Activated CD4-positive, alpha-beta T cell treated with anti-CD3 and anti-CD28 coated beads, Interleukin-2, amount 50 U/mL, for 16 hours (primary cell): ENCODE measurements around the gene PDLIM7.

Source experiments
- DNase-seq: peaks from one replicate; pipeline ENCODE4 v3.0.0-alpha.2; 2020

The PDLIM7 gene

DNA sequence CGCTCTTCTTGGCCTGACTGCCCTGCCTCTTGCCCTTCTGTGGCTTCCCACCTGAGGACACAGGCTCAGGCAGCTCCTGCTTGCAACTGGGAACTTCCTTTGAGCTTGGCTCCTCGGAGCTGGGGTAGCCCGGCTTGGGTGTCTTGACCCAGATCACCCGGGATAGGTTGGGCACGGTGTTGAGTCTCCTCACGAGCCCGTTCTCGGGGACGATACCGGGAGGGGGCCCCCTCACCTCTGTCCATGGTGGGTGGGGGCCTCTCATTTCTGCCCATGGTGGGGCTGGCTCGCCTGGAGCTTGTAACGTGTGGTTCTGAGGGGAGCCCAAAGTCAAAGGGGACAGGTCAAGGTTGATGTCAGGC is 27.1 kb upstream of the PDLIM7 start:
- no peak for DNase-seq

DNA sequence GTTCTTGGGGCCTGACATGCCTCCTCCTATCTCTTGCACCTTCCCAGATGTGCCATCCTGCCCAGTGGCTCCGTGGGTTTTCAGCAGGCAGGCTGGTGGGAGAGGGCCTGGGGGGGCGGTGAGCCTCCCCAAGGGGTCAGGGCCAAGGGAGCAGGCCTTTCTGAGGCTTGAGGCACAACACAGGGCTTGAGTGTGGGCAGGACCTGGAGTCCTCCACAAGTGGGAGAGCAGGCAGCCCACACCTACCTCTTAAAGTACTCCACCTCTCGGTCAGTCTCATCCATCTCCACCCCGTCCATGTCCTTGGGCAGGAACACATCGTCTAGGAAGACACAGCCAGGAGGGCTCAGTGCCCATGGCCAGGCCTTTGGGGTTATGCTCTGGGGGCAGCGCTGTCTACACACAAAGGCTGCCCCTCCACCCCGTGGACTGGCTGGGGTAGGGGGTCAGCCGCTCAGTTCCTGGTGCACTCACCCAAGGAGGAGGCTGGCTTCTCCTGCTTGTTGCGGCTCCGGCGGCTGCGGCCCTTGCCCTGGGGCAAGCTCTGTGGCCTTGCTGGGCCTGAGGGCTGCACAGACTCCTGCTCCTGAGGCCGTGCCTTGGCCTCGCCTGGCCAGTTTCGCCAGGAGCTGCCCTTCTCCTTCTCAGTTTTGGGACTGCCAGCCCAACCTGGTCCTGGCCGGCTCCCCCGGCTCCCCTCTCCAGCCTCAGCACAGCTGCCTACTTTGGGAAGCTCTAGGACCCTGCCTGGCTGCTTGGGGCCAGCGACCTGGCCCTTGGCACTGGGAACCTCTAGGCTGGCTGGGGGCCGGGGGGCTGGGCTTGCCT is 26.5 kb upstream of the PDLIM7 start:
- no peak for DNase-seq

DNA sequence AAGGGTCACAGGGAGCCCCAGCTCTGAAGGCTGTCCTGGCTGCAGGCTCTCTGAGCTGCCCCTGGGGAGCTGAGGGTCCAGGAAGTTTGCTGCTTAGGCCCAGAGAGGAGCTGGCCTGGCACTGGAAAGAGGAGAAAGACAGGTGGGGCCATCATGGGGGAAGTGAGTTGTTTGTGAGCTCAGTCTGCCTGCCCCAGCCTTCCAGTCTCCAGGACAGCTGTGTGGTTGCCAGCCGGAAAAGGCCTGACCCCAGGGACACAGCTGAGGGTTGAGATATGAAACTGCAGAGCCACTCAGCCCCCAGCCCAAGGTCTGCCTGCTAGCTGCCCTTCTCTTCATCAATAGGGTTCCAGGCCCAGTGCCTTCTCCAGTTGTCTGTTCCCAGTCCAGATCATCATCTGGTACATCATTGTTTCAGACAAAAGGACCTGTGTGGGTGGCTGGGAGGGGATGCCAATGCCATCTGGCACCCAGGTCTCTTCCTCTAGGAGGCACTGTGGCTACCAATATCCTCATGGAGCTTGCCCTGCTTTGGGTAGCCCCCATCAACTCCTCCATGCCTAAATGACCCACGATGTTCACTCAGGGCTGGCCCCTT is 23.6 kb upstream of the PDLIM7 start:
- no peak for DNase-seq

DNA sequence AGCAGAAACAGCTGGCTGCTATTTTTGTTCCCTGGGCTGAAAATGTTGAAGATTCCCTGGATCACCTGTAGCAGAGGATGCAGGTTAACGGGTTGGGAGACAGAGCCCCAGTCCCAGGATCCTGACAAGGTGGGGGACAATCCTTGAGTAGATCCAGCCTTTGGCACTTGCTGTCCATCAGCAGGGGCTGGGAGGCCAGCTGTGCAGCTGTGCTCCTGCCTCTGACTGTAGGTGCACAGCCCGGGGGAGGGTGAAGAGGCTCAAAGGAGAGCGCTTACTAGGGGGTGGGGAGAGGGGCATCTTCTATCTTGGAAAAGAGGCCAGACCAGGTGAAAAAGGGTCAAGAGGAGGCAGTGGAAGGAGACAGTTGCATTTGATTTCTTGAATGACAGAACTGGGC is 22.9 kb upstream of the PDLIM7 start:
- DNase-seq = no peak

DNA sequence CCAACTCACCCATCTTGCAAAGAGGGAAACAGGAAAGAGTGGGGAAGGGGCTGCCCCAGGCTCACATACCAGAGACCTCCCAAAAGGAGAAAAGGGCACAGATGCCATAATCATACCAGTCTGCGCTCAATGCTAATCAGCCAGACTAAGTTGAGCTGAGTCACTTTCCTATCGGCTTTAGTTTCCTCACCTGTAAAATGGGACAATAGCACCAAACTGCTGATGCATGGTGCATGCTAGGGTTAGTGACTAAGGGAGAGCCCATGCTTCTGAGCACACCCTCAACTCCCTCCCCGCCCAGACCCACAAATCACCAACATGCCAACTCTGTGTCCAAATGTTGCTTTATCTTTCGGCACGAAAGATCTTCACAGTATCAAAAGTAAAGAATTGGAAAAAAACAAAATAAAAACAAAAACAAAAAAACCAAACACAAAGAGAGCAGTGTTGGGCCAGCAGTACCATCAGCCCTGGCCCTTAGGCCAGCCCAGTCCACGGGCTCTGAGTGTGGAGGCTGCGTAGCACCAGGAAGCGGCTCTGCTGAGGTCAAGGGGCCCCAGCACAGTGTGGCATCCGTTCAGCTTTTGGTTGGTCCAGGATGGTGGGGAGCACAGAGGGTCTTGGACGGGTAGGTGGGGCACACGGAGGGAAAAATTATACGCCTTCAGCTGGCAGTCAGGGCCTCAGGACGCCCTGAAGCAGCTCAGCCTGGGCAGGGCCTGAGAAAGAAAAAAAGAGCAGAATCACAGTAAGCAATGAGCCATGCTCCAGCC is 22.2 kb upstream of the PDLIM7 start:
- no peak for DNase-seq

DNA sequence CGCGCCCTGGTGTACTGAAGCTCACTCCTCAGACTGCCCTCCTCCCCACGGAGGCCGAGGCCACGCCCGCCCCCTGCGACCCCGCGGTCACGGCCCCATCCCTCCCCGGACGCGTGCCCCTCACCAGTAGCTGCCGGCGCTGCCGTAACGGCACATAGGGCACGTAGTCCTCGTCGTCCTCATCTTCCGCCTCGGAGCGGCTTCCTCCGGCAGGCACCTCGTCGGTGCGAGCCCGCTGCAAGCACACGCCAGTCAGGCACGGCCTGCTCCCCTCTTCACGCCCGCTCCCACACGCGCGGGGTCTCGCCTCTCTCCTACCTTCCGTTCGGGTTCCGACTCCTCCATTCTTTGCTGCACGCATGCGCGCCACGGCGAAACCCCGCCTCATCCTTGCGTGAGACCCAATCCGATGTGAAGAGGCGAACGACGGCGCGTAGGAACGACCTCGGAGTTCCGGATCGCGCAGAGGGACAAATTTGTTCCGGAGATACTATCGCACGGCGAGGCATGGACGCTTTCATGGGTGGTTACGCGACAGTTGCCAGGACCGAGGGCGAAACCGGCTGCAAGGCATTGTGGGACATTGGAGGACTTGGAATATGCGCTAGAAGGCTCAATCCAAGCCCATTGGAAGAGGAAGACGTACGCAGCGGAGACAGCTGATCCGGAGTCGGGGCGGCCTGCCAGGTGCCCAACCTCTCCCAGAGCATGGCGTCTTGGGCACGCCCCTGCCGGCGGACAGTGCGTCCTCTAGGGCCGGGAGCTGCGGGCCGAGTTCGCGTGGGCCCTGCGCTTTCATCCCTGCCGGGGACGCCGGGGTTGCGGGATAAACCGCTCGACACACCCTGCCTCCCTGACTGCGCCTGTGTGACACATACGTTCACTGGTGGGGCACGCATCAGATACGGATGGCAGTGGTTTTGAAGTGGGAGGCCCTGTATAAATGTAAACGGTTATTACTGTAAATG is 19.5 kb upstream of the PDLIM7 start, which contains the start of gene DDX41:
Gene DDX41 (minus strand): TSS at position 361 of the 968 bp plus-strand sequence. CDS start 16 bp downstream, at position 345.
- peak; percentile 98 for DNase-seq

DNA sequence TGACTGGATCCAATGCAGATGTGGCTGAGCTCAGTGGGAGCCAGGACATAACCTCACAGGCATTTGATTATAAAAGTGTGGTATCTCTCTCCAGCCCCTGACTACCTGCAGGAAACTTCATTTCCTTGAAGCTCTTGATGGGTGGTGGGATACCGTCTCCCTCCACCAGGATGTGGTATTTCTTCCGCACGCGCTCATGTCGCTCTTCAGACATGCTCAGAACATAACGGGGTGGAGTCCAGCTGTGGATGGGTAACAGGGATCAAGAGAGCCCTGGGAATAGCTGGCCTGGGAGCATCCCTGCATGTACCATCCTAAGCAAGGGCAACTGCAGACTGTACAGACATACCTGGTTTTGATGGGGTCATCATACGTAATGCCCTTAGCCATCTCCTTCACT is 18.2 kb upstream of the PDLIM7 start:
- DNase-seq = no peak

DNA sequence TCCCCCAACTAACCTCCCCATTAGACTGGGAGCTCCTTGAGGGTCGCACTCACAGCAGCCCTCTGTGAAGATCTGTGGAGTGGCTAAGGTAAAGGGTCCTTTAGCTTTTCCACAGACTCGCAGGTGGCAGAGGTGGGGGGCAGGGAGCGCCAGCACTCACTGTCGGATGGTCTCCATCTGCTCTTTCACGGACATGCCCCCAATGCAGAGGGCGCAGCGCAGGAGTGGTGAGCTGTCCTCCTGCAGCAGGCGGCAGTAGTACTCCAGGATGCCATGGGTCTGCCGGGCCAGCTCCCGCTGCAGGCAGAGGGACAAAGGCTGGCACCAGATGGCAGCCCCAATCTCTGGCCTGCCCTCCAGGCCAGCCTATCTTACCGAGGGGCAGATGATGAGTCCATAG is 17.1 kb upstream of the PDLIM7 start:
- DNase-seq = no peak

DNA sequence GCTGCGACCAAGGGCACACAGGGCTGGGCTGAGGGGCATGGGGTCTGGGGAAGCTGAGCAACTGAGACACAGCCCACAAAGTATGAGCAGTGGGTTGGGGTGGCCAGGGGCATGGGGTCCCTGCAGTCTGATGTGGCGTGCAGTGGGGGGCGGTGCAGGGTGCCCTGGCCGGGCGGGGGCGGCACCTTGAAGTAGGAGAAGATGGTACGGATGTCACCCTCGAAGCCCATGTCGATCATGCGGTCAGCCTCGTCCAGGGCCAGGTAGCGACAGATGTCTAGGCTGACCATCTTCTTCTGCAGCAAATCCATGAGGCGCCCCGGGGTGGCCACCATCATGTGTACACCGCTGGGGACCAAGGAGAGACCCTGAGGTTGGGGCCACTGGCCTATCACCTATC is 16.1 kb upstream of the PDLIM7 start:
- DNase-seq = no peak

DNA sequence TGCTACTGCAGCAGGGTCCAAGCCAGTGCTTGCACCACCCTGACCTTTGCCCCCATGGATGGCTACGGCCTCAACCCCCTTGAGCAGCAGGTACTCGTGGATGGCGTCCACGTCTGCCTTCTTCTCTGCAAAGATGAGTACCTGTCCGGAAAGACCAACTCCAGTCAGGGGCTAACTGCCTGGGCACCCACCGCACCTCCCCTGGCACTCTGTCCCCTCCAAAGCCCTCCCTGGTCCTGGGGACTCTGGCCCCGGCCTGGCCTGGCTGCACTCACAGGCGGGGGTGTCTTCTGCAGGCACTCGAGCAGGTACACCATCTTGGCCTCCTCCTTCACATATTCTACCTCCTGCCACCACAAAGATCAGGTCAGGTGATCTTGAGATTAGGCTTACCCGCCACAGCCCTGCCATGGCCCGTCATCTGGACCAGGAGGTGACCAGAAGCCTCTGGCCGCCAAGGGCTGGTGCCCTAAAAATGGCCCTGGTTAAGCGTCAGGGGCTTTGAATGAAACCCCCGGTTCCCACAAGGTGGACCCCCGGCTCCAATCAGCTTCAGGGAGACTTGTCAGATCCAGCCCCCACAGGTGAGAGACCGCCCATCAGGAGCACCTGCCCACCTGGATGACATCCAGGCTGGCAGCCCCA is 15.5 kb upstream of the PDLIM7 start:
- DNase-seq = no peak

DNA sequence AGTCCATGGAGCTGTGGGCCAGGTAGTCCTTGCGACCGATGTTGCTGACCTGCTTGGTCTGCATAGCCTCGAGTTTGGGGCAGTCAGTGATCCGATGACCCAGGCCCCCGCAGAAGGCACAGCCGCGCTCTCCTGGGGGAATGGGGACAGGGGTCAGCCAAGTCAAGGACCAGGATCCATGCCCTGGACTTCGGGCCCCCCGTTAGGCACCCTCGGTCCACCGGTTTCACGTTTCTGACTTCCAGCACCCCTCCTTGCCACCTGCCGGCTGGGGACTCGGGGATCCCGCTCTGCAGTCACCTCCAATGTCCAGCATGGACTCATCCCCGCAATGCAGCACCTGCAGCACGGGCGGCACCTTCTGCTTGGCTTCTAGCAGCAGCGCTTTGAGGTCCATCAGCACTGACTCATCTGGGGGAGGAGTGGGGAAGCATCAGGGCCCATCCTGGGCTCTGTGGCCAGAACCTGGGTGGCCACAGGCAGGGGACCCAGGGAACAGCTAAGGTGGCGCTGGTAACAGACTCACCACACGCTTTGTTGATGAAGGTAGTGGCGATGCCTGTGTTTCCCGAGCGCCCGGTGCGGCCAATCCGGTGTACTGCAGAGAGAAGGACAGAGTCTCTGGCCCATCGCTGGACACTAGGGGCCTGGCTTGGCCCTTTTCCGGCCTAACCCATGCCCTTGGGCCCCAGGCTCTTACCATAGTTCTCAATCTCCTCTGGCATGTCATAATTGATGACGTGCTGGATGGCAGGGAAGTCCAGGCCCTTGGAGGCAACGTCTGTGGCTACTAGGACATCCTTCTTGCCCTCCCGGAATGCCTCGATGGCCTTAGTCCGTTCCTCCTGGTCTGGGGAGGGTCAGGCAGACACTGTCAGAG is 14.6 kb upstream of the PDLIM7 start:
- no peak for DNase-seq

DNA sequence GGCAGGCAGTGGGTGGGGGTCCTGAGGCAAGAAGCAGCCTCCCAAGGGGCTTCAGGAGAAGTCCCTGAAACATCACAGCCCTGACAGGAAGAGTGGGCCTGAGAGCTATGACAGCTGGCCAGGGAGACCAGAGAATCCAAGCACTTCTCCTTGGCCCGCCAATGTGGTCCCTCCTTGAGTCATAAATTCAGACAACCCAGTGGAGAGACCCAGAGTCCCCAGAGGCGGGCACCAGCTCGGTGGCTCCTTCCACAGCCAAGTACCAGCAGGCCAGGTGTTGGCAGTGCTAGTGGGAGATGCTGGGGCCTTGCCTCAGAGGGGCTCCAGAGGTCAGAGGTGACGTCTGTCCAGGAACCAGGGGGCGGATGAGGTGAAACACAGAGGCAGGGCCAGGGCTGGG is 13.8 kb upstream of the PDLIM7 start:
- no peak for DNase-seq

DNA sequence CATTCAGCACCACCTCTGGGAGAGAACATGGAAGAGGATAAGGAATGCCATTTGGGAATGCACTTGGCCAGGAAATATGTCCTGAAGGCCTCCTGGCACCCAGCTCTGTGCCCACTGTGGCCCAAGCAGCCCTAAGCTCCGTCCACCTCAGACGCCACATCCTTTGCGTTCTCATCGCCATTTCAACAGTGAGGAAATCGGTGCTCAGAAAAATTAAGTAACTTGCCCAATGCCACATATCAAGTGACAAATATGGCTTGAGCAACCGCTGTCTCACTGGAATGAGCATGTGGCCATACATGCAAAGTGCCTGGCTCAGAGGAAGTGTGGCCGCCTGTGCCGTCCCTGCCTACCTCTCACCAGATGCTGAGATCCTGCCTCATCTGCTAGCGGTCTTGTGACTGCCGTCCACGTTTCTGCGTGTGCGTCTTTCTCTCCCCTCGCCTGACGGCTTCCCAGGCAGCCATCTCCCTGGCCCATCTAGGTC is 13.2 kb upstream of the PDLIM7 start:
- DNase-seq = no peak

DNA sequence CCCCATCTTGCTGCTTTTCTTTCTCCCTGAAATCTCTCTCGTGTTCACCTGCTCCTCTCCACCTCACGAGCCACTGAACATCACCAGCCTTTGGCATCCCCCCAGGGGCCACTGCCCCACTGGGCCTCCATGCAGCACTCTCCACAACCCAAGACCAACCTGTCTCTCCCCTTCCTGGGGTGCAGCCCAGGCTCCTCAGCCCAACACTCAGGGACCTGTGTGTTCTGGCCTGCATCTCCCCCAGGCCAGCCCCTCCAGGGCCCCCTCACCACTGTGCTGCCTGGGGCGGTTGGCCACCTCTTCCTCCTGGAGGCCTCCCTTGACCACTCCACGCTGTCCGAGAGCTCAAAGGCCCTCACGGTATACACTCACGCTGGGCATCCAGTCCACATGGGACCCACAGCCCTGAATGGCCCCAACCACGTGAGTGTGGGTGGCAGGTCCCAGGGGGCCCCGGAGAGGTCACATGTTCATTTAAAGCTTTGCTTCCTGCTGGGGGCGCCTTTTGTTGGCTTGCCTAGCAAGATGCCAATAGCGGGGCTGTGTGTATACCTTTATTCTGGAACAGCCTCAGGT is 12.7 kb upstream of the PDLIM7 start:
- DNase-seq = no peak

DNA sequence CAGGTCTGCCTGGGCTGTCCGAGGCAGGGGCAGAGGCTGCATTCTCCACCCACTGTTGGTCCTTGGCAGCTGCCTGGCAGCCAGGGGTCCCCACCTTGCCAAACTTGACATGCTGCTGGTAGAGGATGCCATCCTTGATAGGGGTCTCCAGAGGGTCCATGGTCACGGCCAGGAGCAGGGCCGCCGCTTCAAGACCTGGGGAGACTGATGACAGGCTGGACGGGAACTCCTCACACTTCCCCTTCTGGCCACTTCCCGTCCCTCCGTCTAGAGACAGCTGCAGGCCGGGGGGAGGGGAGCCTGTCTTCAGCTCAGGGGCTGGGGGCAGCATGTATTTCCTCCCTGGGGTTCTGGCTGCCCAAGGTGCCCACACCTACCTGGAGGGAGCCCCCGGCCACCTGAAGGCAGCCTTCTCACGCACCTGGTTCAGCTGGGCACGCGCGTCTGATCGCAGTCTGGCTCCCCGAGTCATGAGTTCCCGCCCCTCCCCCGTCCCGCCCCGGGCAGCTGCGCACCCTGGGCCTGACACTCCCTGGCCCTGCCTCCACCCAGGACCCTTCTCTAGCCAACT is 12.1 kb upstream of the PDLIM7 start, which contains the start of gene DOK3:
Gene DOK3 (minus strand): TSS at position 446 of the 571 bp plus-strand sequence. CDS start 286 bp downstream, at position 160.
- DNase-seq = no peak

DNA sequence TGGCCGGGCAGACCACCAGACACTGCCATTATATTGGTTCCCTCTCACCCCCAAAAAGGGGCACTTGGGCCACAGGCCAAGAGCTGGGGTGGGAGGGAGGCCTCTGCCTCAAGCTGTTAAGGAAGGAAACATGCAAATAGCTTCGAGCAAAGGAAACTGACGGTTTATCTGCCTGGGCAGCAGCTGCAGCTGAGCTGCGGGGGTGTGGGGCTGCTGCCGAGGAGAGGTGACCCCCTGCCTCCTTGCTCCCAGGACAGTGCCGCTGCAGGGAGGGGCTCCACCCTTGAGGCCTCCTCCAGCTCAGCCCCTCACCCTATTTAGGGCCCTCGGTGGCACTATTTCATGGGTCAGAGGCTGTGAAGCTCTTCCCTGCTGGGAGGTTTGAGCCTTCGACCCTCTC is 11.4 kb upstream of the PDLIM7 start:
- DNase-seq = no peak

DNA sequence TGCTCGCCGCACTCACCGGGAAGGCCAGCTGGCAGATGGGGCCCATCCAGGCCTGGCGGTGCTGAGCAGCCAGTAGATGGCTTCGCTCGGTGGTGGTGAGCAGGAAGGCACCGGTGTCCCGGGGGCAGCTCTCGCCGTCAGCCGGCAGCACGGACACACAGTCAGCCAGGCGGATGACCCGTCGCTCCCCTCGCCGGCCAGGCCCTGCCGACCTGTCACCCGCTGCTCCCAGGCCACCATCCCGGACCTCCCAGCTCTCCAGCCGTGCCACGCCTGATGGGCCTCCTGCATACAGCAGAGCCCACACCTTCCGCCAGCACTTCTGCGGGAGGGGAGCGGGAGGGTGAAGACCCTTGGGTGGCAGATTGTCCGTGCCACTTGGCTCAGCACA is 10.8 kb upstream of the PDLIM7 start:
- DNase-seq = no peak

DNA sequence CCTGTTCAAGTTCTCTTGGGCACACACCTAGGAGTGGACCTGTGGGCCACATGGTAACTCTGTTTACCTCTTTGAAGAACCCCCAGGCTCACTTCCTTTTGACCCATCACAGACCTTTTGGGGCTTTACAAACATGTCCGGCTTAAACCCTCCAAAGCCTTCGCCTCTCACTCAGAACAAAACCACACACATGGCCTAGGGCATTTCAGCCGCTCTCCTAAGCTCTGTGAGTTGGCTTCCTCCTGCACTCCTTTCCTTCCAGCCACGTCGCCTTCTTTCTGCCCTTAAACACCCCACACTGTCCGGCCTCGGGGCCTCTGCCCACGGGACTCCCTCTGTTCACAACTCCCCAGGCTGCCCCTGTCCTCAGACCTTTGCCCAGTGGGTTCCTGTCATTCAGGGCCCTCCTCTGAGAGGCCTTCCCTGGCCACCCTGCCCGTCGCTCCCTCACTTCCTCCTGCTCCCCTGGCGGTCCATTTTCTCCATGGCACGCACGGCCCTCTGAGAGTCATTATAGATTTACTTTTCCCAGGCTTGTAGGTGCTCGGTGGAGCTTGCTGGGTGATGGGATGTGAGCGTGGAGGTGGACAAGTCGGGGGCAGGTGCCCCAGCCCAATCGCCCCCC is 10.3 kb upstream of the PDLIM7 start:
- DNase-seq = no peak

DNA sequence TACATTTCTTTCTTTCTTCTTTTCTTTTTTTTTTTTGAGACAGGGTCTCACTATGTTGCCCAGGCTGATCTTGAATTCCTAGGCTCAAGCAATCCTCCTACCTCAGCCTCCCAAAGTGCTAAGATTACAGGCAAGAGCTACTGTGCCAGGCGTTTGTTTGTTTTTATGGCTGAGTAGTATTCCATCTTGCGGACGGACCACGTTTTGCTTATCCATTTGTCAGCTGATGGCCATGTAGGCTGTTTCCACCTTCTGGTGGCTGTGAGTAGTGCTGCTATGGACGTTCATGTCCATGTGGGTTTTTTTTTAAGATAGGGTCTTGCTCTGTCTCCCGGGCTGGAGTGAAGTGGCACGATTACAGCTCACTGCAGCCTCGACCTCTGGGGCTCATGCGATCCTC is 9.8 kb upstream of the PDLIM7 start:
- DNase-seq = no peak

DNA sequence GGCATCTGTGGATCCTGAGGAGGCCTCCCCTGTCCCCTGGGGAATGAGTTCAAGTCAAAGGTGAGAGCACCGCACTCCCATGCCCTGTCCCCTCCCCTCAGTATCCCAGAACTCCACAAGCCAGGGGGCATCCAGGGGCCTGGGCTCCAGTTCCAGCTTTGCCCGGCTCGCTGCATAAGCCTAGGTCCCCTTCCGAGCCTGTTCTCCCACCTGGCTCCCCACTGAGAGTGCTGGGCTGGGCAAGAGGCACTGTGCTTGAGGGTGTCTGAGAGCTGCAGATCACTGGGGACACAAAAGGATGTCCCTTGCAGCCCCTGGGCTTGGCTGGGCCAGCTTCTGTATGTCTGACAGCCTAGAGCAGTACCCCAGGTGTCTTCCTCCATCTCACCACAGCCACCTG is 7.7 kb upstream of the PDLIM7 start:
- no peak for DNase-seq
